Aorta (tissue), 5 donors: ENCODE measurements around the gene RACGAP1. TPM values are rescaled to one million over a fixed set of nuclear protein-coding genes. Genes with fewer than 3 reads are reported as not detected.

ENCODE experiments used
- ATAC-seq: fragments of 200-7000 bp; cut with Tn5 transposase; one replicate; pipeline ENCODE4 v1.9.1; 2022; ENCODE audit warnings: moderate library complexity; ENCODE audit not compliant: low FRiP score
- DNase-seq, 2 donors: peaks; one replicate each; pipeline ENCODE4 v3.0.0-alpha.2; 2020
- H3K27ac ChIP-seq, 2 donors: one replicate each; pipeline ENCODE4 v1.5.1; 2013; ENCODE audit warnings: low read length in 2 of 2, mild to moderate bottlenecking in 2 of 2, moderate library complexity in 2 of 2, control low read depth in 1 of 2, inconsistent platforms in 1 of 2, low read depth in 1 of 2
- H3K27me3 ChIP-seq, 2 donors: one replicate each; pipeline ENCODE4 v1.6.1; 2013; ENCODE audit warnings: control low read depth in 1 of 2, low read length in 1 of 2, mild to moderate bottlenecking in 1 of 2, moderate library complexity in 1 of 2; ENCODE audit not compliant: insufficient read depth in 2 of 2, control insufficient read depth in 1 of 2
- H3K36me3 ChIP-seq, 2 donors: one replicate each; pipeline ENCODE4 v1.6.1; 2013; ENCODE audit warnings: control low read depth in 1 of 2, low read length in 1 of 2, mild to moderate bottlenecking in 1 of 2; ENCODE audit not compliant: insufficient read depth in 2 of 2, control insufficient read depth in 1 of 2
- H3K4me1 ChIP-seq, 2 donors: one replicate each; pipeline ENCODE4 v1.6.1; 2013; ENCODE audit warnings: low read length in 2 of 2, control low read depth in 1 of 2, mild to moderate bottlenecking in 1 of 2, moderate library complexity in 1 of 2; ENCODE audit not compliant: insufficient read depth in 2 of 2, control insufficient read depth in 1 of 2
- H3K4me3 ChIP-seq, 2 donors: one replicate each; pipeline ENCODE4 v1.5.1; 2013; ENCODE audit warnings: low read length in 2 of 2, control low read depth in 1 of 2, mild to moderate bottlenecking in 1 of 2
- H3K9me3 ChIP-seq: one replicate; pipeline ENCODE4 v1.6.1; 2013; ENCODE audit warnings: mild to moderate bottlenecking, low read length; ENCODE audit not compliant: control insufficient read depth
- WGBS, 2 donors: extraction: QIAGEN DNeasy Blood & Tissue Kit; methylation state at CpG; one replicate each; pipeline ENCODE4 v1.1.7; 2013; 5-methylcytosine and 5-hydroxymethylcytosine counted together
- intact Hi-C, 2 donors: fragments of 100-400 bp; cut with DNase I; formaldehyde crosslinking; loops; one replicate each; pipeline versions ENCODE4 v1.14.2 to v1.15.0; 2022
- polyA plus RNA-seq, 2 donors: library from polyadenylated mRNA; stranded (reverse); fragments of 200-250 nt; gene quantifications; one replicate each; pipeline ENCODE4 v1.2.3, GENCODE V29; 2013
- total RNA-seq, 2 donors: library from RNA; stranded (reverse); fragmentation: NEBNext Ultra II Directional; extraction: Animal tissue kit (Norgen Biotek cat#: 25700); gene quantifications; one replicate each; pipeline ENCODE4 v1.2.1, GENCODE V29; 2021
- donor health status: healthy with polysubstance abuse.
- donor health status: Bipolar disorder and iron deficiency.
- donor health status: DM: no; HTN: no; CAD: no.
- donor health status: DM: no; HTN: no; CAD: no.
- donor health status: DM: yes; HTN: yes; CAD: no.

RACGAP1 gene
- total and polyA plus RNA-seq, 4 donors, result 4.6 to 10.1 (median 8.0) TPM

GRCh38 chr12:49943625-49943960 is 81.7 kb downstream of the RACGAP1 start:
- Histone ChIP-seq H3K27me3 (no peaks in the 10 kb centered on the region), H3K4me3 (no peak overlapping the region), H3K4me1 (no peaks in the 10 kb centered on the region), H3K9me3 (no peaks in the 10 kb centered on the region), H3K27ac (no peak overlapping the region), H3K36me3 (no peaks in the 10 kb centered on the region)
- no peak for ATAC-seq
- WGBS, 2 donors, result 97 to 100% methylated on average over 1 of the region's 1 CpG
- intact Hi-C loops, result no loop called here
- DNase-seq, result no peak

DNA sequence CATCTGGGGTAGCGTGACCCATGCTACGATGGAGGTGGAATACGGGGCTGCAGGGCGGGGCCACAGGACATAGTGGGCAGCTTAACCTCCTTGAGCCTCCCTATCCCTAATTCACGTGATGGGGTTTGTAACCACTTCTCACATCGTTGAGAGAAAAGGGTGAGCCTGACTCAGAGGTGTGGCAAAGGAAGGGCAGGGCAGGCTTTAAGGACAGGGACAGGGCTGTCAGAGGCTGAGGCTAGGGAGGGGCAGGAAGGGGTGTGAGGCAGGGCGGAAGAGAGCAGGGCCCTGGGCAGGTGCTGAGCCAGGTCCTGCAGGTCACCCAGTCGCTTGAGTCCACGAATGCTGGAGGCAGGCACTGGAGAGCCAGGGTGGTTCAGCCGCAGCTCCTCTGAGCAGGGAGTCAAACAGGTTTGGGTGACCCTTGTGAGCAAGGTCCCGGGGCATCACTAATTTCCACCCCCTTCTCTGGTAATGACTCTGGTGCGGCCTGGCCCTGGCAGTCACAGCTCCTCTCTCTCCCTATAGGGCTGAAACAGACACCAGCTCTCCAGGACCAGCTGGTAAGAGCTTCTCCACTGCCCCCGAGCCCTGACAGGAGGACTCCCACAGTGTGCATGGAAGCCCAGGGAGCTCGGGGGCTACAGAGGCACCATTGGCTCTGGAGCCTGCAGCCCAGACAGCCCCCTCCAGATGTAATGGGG is 82.2 kb downstream of the RACGAP1 start:
- intact Hi-C loops, result no loop called here
- DNase-seq (peak in 1 of 2 donors; percentile 72), ATAC-seq (no peak)
- WGBS, 2 donors, result 83 to 87% methylated on average over 14 of the region's 14 CpGs
- H3K27ac ChIP-seq, result no peak overlapping the region
- no peak overlapping the region for H3K4me3 ChIP-seq
- H3K9me3 ChIP-seq, result no peaks in the 10 kb centered on the region
- H3K4me1 ChIP-seq, result no peaks in the 10 kb centered on the region
- H3K36me3 ChIP-seq, result no peaks in the 10 kb centered on the region
- H3K27me3 ChIP-seq, result no peaks in the 10 kb centered on the region

DNA sequence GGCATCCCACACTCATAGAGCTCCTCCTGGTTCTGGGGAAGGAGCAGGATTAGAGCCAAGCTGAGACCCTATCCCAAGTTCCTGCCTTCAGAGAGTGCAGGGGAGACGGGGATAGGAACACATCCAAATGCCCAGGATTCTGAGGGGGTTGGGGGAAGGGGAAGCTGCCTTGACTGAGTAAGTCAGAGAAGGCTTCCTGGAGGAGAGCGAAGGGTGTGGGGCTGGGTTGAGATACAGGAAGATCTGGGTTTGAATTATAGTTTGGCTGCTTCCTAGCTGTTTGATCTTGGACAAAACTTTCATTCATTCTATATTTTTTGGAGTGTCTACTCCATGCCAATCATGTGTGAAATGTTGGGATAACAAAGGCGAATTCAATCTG is 82.8 kb downstream of the RACGAP1 start:
- no peaks in the 10 kb centered on the region for H3K9me3 ChIP-seq
- intact Hi-C loops, result no loop called here
- H3K4me1 ChIP-seq, result no peaks in the 10 kb centered on the region
- no peak overlapping the region for H3K27ac ChIP-seq
- ATAC-seq (no peak), DNase-seq (no peak)
- H3K4me3 ChIP-seq, result no peak overlapping the region
- H3K36me3 ChIP-seq, result no peaks in the 10 kb centered on the region
- no peaks in the 10 kb centered on the region for H3K27me3 ChIP-seq
- WGBS, 2 donors, result 93 to 94% methylated on average over 3 of the region's 3 CpGs

- Histone ChIP-seq H3K4me1 (no peaks in the 10 kb centered on the region), H3K4me3 (no peak overlapping the region), H3K27ac (no peak overlapping the region), H3K9me3 (no peaks in the 10 kb centered on the region), H3K36me3 (no peaks in the 10 kb centered on the region), H3K27me3 (no peaks in the 10 kb centered on the region)
- intact Hi-C loops, result no loop called here
- no peak for ATAC-seq
- 91% methylated on average over 13 of the region's 13 CpGs for WGBS, 2 donors
- peak in 1 of 2 donors; percentile 61 for DNase-seq
Observed at GRCh38 chr12:49941556-49942511, 83.5 kb downstream of the RACGAP1 start.

DNA sequence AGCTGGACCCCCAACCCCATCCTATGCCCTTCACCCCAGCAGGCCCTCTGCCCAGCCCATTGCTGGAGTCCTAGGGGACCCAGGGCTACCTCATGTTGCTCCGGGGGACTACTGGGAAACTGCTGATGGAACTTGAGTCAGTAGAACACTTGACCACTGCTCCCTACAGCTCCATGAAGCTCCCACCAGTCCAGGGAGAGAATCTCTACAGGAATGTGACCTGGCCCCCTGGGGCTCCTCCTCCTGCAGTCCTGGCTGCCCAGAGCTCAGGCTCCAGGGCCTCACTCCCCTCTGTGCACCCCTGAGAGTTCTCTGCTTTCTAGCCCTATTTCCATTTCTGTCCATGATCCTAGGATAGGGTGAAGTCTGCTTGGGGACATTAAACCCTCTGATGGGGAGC is 85.6 kb downstream of the RACGAP1 start:
- DNase-seq (peak in 1 of 2 donors; percentile 42), ATAC-seq (no peak)
- Histone ChIP-seq H3K4me3 (no peak overlapping the region), H3K27ac (no peak overlapping the region), H3K4me1 (no peaks in the 10 kb centered on the region), H3K36me3 (no peaks in the 10 kb centered on the region), H3K9me3 (no peaks in the 10 kb centered on the region), H3K27me3 (no peaks in the 10 kb centered on the region)
- intact Hi-C loops, result no loop called here
- 100% methylated on average over 1 of the region's 1 CpG for WGBS, 2 donors

- no peaks in the 10 kb centered on the region for H3K36me3 ChIP-seq
- DNase-seq (no peak), ATAC-seq (no peak)
- H3K4me3 ChIP-seq, result no peak overlapping the region
- H3K9me3 ChIP-seq, result no peaks in the 10 kb centered on the region
- no peak overlapping the region for H3K27ac ChIP-seq
- no peaks in the 10 kb centered on the region for H3K27me3 ChIP-seq
- H3K4me1 ChIP-seq, result no peaks in the 10 kb centered on the region
- intact Hi-C loops, result no loop called here
Observed at GRCh38 chr12:49939307-49939706, 86.0 kb downstream of the RACGAP1 start.

Other genes with a start within 250 kb of the RACGAP1 start
- 10 to 100 TPM; 22.2 to 38.7 TPM for gene NCKAP5L, start 197.1 kb downstream of the RACGAP1 start, total RNA-seq
- gene NCKAP5L, start 197.1 kb downstream of the RACGAP1 start, polyA plus RNA-seq, result 10 to 100 TPM in 1 of 2 donors, 1 to 10 TPM in 1; 3.5 to 14.8 TPM
- gene BCDIN3D, start 182.4 kb downstream of the RACGAP1 start, total RNA-seq, result 1 to 10 TPM; 3.5 to 5.0 TPM
- gene BCDIN3D, start 182.4 kb downstream of the RACGAP1 start, polyA plus RNA-seq, result 1 to 10 TPM; 1.5 to 1.6 TPM
- 10 to 100 TPM in 1 of 2 donors, under 1 TPM in 1; 0.58 to 16.4 TPM for gene FAIM2, start 121.6 kb downstream of the RACGAP1 start, total RNA-seq
- under 1 TPM in 1 of 2 donors, not detected in 1; 0.05 TPM for gene FAIM2, start 121.6 kb downstream of the RACGAP1 start, polyA plus RNA-seq
- under 1 TPM in 1 of 2 donors, not detected in 1; 0.21 TPM for gene AQP2, start 74.8 kb downstream of the RACGAP1 start, total RNA-seq
- not detected for gene AQP2, start 74.8 kb downstream of the RACGAP1 start, polyA plus RNA-seq
- gene AQP5, start 63.6 kb downstream of the RACGAP1 start, total RNA-seq, result 1 to 10 TPM in 1 of 2 donors, not detected in 1; 1.2 TPM
- gene AQP5, start 63.6 kb downstream of the RACGAP1 start, polyA plus RNA-seq, result under 1 TPM in 1 of 2 donors, not detected in 1; 0.08 TPM
- gene AQP6, start 52.5 kb downstream of the RACGAP1 start, total RNA-seq, result under 1 TPM in 1 of 2 donors, not detected in 1; 0.39 TPM
- not detected for gene AQP6, start 52.5 kb downstream of the RACGAP1 start, polyA plus RNA-seq
- gene ASIC1, start 32.1 kb upstream of the RACGAP1 start, total RNA-seq, result 1 to 10 TPM in 1 of 2 donors, under 1 TPM in 1; 0.39 to 5.8 TPM
- 1 to 10 TPM in 1 of 2 donors, not detected in 1; 1.2 TPM for gene ASIC1, start 32.1 kb upstream of the RACGAP1 start, polyA plus RNA-seq
- 10 to 100 TPM; 41.0 to 44.6 TPM for gene SMARCD1, start 59.8 kb upstream of the RACGAP1 start, total RNA-seq
- 10 to 100 TPM; 15.0 to 19.9 TPM for gene SMARCD1, start 59.8 kb upstream of the RACGAP1 start, polyA plus RNA-seq
- gene GPD1, start 78.5 kb upstream of the RACGAP1 start, total RNA-seq, result 1 to 10 TPM; 2.2 to 3.1 TPM
- 10 to 100 TPM in 1 of 2 donors, under 1 TPM in 1; 0.61 to 24.8 TPM for gene GPD1, start 78.5 kb upstream of the RACGAP1 start, polyA plus RNA-seq
- gene COX14, start 86.7 kb upstream of the RACGAP1 start, total RNA-seq, result 10 to 100 TPM; 49.3 to 52.7 TPM
- 100 to 1,000 TPM in 1 of 2 donors, 10 to 100 TPM in 1; 93.6 to 214 TPM for gene COX14, start 86.7 kb upstream of the RACGAP1 start, polyA plus RNA-seq
- gene CERS5, start 141.9 kb upstream of the RACGAP1 start, total RNA-seq, result 10 to 100 TPM; 62.8 to 66.6 TPM
- 100 to 1,000 TPM in 1 of 2 donors, 10 to 100 TPM in 1; 27.3 to 115 TPM for gene CERS5, start 141.9 kb upstream of the RACGAP1 start, polyA plus RNA-seq